Activated CD4-positive, alpha-beta T cell treated with anti-CD3 and anti-CD28 coated beads for 48 hours (primary cell): ENCODE measurements around the gene PLCL2.
"Not testable (repeated sequence)": the region's sequence is repeated elsewhere in the genome, so short reads cannot be mapped to it uniquely, and the experiment has no call there.

Experiments used
- DNase-seq: peaks from one replicate; pipeline ENCODE4 v3.0.0-alpha.2; 2020

The PLCL2 gene

DNA sequence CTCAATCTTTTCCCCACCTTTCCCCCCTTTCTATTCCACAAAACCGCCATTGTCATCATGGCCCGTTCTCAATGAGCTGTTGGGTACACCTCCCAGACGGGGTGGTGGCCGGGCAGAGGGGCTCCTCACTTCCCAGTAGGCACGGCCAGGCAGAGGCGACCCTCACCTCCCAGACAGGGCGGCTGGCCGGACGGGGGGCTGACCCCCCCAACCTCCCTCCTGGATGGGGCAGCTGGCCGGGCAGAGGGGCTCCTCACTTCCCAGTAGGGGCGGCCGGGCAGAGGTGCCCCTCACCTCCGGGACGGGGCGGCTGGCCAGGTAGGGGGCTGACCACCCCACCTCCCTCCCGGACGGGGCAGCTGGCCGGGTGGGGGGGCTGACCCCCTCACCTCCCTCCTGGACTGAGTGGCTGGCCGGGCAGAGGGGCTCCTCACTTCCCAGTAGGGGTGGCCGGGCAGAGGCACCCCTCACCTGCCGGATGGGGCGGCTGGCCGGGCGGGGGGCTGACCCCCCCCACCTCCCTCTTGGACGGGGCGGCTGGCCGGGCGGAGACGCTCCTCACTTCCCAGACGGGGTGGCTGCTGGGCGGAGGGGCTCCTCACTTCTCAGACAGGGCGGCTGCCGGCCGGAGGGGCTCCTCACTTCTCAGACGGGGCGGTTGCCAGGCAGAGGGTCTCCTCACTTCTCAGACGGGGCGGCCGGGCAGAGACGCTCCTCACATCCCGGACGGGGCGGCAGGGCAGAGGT lies 95.2 kb downstream of the PLCL2 start:
- not testable (repeated sequence) for DNase-seq

GRCh38 chr3:16980526-16980925 lies 95.8 kb downstream of the PLCL2 start:
- not testable (repeated sequence) for DNase-seq

- no peak for DNase-seq
These were observed 97.7 kb downstream of the PLCL2 start for GRCh38 chr3:16982460-16982859.

DNA sequence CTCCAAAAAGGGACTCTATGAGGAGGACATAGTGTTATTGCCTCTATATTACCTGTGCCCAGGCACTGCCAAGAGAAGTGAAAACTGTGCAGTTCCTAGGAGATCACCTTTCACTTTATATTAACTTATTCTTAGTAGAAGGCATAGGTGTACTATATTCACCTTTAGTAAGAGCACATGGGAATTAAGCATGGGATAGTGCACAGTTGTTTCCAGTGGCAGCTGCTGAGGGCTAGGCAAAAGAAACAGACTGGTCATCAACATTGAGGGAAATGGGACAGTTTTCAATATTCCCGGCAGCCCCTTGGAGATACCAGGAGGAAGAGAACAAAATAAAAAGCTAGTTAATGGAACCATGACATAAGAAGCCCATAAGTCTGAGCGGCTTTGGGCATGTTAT lies 100.9 kb downstream of the PLCL2 start:
- DNase-seq: no peak

DNA sequence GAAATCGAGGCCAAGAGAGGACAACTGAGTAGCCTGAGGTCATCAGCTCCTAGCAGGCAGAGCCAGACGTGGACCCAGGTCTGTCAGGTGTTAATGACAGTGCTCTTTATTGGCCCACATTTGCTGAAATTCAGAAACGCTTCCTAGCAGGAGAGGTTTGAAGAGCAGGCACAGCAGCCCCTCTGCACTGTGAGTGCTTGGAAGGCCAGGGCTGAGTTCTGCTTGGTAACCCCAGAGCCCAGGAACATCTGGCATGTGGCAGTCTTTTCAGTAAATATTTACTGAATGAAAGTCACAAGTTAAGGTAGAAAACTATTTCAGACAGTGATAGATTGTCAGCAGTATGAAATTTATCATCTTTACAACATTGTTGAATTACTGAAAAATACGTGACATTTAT lies 102.4 kb downstream of the PLCL2 start:
- no peak for DNase-seq

- DNase-seq: no peak
These were observed 105.4 kb downstream of the PLCL2 start for GRCh38 chr3:16990163-16990562.

- no peak for DNase-seq
These were observed 107.4 kb downstream of the PLCL2 start for GRCh38 chr3:16992198-16992597.

DNA sequence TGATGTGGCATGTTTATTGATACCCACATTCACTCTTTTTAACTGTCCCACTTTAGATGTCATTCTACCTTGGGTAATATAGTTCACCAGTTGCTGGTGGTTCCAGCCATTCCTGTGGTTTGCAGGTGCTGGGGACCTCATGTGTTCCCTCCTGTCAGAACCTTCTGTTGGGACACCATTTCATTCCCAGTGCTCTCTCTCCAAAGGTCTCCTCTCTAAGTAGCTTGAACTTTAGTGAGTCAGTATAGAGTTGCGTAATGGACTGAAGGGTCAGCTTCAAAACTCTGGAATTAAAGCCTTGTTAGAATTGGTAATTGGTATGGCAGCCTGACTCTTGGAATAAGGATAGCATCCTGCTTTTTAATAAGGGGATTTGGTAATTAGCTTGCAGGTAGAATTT lies 108.5 kb downstream of the PLCL2 start:
- DNase-seq: no peak

- DNase-seq: no peak
These were observed 110.2 kb downstream of the PLCL2 start for GRCh38 chr3:16994854-16995525.

DNA sequence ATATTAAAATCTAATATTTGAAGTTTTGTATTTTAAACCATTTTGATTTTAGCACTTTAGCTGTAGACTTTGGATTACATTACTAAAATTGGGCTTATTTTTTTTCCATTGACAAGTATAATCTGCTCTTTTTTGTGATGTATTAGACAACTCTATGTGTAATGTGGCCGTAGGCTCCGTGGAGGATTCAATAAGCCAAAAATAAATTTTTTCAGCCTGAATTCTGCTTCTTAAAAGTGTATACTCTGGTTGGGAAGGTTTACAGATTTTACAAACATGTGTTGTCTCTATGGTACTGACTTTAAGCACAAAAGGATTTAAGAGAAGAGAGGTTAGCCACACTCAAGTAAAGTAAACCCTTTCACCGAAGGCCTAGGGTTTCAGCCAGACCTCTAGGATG lies 110.8 kb downstream of the PLCL2 start:
- DNase-seq: no peak

- DNase-seq: no peak
These were observed 113.6 kb downstream of the PLCL2 start for GRCh38 chr3:16998236-16998923.

DNA sequence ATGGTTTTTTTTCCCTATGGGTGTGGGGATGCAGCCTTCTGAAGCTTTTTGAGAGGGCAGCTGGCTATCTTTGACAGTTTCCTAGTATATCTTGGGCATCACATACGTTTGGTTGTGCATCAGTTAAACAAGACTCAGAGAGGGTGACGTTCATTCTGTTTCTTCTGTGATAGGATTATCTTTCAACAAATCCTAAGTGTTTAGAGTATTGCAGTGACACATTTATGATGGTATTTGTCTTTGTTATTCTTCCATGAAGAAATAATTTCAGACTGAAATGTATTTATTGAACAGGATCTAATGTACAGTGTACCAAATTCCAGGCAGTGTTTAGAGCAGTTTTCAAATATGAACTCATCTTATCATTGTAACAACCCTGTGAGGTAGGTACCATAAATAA lies 114.4 kb downstream of the PLCL2 start:
- DNase-seq: no peak

DNA sequence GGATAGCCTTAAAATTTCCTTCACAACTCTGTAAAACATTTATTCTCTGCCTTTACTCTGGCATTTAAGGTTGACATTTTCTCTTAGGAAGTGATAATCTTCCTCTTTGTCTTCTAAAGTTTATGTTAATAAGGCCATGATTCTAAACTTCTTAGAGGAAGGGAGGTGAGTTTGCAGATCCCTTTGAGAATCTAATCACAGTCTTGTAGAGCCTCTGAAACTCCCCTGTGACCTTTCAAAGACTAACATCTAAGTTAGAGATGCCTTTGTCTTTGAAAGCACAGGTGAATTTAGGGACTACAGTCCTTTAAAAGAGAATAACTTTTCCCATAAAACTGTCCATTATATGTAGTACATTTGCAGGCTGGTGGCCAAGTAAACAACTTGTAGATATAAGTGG lies 115.1 kb downstream of the PLCL2 start:
- no peak for DNase-seq

GRCh38 chr3:17003457-17003856 lies 118.7 kb downstream of the PLCL2 start:
- DNase-seq: no peak

DNA sequence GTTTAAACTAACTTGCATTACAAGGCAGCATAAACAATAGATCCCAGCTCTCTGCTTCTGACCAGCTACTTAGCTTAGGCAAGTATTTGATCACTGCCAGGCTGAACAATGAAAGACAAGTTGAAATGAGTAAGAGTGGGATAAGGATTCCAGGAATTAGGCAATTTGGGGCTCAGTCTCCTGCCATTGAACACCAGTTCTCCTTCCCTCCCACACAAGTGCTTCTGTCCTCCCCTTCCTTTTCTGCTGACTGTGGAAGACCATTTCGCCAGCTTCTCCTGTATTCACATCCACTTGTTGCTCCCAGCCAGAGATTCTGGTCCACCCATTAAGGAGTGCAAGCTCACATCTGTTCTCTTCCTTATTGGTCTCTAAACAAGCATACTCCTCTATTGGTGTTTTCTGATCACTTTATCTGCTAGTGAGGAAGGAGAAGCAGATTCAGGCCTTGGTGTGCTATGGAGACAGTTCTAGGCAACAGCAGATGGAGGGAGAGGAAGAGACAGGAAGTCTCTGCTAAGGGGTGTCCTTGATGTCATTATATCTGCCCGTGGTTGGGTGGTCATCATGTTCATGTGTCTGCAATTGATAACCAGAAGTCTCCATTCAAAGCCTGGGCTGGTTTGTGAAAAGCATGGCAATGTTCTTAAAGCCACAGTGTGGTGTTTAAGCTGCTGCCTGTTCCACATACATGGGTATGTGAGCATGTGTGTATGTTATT lies 121.5 kb downstream of the PLCL2 start:
- no peak for DNase-seq

DNA sequence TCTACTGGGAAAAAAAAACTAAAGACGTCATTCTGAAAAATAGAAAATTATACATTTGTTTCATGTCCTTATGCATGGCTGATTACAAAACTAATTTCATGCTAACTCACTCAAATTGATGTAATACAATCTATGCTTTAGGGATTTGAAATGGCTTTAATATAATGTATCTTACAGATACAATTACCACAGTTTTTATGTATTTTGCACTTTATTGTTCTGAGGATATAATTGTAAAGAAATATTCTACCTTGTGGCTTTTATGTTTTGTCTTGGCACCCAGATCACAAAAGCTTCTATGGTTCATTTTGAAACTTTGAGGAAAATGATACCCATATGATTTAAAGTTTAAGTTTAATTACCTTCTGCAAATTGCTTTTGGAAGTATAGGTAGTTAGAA lies 122.5 kb downstream of the PLCL2 start:
- DNase-seq: no peak

DNA sequence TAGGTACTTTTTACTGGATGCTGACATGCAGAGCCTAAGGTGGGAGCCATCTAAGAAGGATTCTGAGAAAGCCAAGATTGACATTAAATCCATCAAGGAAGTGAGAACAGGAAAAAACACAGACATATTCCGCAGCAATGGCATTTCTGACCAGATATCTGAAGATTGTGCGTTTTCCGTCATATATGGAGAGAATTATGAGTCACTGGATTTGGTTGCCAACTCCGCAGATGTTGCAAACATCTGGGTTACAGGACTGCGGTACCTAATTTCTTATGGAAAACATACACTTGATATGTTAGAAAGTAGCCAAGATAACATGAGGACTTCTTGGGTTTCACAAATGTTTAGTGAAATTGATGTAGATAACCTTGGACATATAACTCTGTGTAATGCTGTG lies 125.1 kb downstream of the PLCL2 start:
- no peak for DNase-seq

- DNase-seq: no peak
These were observed 127.1 kb downstream of the PLCL2 start for GRCh38 chr3:17011728-17012338.

DNA sequence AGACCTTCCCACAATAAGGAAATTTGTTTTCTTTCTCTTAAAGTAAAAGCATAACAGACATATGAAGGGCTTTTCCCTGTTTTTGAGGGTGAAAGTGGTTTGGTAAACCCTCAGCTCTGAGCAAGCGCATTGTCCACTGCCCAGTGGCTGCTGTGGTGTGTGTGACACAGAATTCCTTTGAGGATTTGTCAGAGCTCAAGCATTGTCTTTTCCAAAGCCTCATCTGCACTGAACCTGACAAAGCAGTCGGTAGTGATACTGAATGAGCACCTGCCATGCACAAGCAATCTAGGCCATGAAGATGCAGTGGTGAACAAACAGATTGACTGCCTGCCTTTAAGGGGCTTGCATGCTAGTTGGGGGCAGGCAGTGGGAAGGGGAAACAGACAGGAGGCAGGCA lies 128.3 kb downstream of the PLCL2 start:
- no peak for DNase-seq

- no peak for DNase-seq
These were observed 128.8 kb downstream of the PLCL2 start for GRCh38 chr3:17013571-17013970.

DNA sequence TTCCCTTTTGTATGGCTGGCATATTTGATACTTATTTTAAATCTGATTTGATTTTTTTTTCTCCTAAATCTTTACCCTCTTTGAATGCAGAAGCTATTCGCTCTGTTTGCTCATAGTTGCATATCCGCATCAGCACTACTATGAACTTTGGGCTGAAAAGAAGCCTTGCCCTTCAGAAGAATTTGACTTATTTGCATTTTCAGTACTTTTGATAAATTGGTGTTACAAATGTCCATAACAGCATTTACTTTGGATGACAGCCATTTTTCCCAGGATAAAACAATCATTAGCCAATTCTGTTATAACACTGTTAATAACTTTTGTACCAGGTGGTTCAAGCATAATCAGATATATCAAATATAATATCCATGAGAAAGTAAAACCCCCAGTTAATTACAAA lies 129.5 kb downstream of the PLCL2 start:
- no peak for DNase-seq

DNA sequence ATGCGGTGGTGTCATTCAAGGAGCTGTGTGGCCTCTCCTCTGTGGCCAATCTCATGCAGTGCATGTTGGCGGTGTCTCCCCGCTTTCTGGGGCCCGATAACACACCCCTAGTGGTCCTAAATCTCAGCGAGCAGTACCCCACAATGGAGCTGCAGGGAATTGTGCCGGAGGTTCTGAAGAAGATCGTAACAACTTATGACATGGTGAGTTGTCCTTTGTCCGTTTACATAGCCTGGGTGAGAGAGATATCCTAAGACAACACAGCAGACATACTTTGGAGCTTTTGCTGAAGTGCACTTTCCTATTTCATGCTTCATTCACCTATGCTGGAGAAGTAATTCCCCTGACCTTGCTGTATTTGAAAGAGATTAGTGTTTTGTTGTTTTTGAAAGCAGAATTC lies 130.0 kb downstream of the PLCL2 start:
- no peak for DNase-seq

GRCh38 chr3:17021614-17022013 lies 136.9 kb downstream of the PLCL2 start:
- DNase-seq: no peak
